NT2/D1 (cell line): Measurements from ENCODE around the gene GLO1.

ENCODE experiments used
- SUZ12 ChIP-seq: IDR thresholded peaks from 2 replicates; pipeline ENCODE4 v1.6.1; 2011; ENCODE audit not compliant: insufficient read length, insufficient read depth; ENCODE audit errors: extremely low read depth
- YY1 ChIP-seq: IDR thresholded peaks from 2 replicates; pipeline ENCODE4 v1.6.1; 2011; ENCODE audit not compliant: insufficient read length, insufficient read depth
- ZNF274 ChIP-seq: IDR thresholded peaks from 2 replicates; pipeline ENCODE4 v1.6.1; 2011; ENCODE audit warnings: mild to moderate bottlenecking, low read depth, low read length

GRCh38 chr6:38651121-38651784, 51.7 kb downstream of the GLO1 start:
- TF ChIP-seq YY1: no peak
- TF ChIP-seq ZNF274: no peak
- TF ChIP-seq SUZ12: no peak
